Kidney glomerular epithelial cell (primary cell): ENCODE results near the gene PHKB.

Experiments used
- DNase-seq: peaks from one replicate; lab custom pipeline; 2025; lab: John Stamatoyannopoulos, UW

Gene PHKB

GRCh38 chr16:47571049-47571448, 109.9 kb downstream of the PHKB start:
- no peak for DNase-seq

GRCh38 chr16:47571711-47572110, 110.6 kb downstream of the PHKB start:
- DNase-seq = no peak

- peak; percentile 4 for DNase-seq
Observed at GRCh38 chr16:47574091-47575054, 113.2 kb downstream of the PHKB start.

GRCh38 chr16:47577029-47577428, 115.9 kb downstream of the PHKB start:
- no peak for DNase-seq

- no peak for DNase-seq
Observed at GRCh38 chr16:47578033-47578432, 116.9 kb downstream of the PHKB start.

- peak; percentile 10 for DNase-seq
Observed at GRCh38 chr16:47578573-47578972, 117.4 kb downstream of the PHKB start.

- no peak for DNase-seq
Observed at GRCh38 chr16:47581114-47581513, 120.0 kb downstream of the PHKB start.

- DNase-seq = no peak
Observed at GRCh38 chr16:47584464-47585225, 123.5 kb downstream of the PHKB start.

- no peak for DNase-seq
Observed at GRCh38 chr16:47586121-47586520, 125.0 kb downstream of the PHKB start.

GRCh38 chr16:47590472-47590871, 129.3 kb downstream of the PHKB start:
- no peak for DNase-seq

GRCh38 chr16:47592232-47592631, 131.1 kb downstream of the PHKB start:
- no peak for DNase-seq

GRCh38 chr16:47599512-47599911, 138.4 kb downstream of the PHKB start:
- no peak for DNase-seq

GRCh38 chr16:47600376-47600775, 139.2 kb downstream of the PHKB start:
- DNase-seq = no peak

- no peak for DNase-seq
Observed at GRCh38 chr16:47604306-47604705, 143.2 kb downstream of the PHKB start.

GRCh38 chr16:47611042-47611441, 149.9 kb downstream of the PHKB start:
- no peak for DNase-seq

- DNase-seq = no peak
Observed at GRCh38 chr16:47611848-47612493, 150.8 kb downstream of the PHKB start.

- DNase-seq = no peak
Observed at GRCh38 chr16:47612711-47613110, 151.6 kb downstream of the PHKB start.

GRCh38 chr16:47613251-47613650, 152.1 kb downstream of the PHKB start:
- no peak for DNase-seq

- no peak for DNase-seq
Observed at GRCh38 chr16:47617732-47618131, 156.6 kb downstream of the PHKB start.

- DNase-seq = no peak
Observed at GRCh38 chr16:47622451-47623176, 161.5 kb downstream of the PHKB start.

GRCh38 chr16:47624563-47624962, 163.4 kb downstream of the PHKB start:
- DNase-seq = no peak

- no peak for DNase-seq
Observed at GRCh38 chr16:47625115-47625567, 164.0 kb downstream of the PHKB start.
